ENCODE data around the gene CACNA1I.

DNA sequence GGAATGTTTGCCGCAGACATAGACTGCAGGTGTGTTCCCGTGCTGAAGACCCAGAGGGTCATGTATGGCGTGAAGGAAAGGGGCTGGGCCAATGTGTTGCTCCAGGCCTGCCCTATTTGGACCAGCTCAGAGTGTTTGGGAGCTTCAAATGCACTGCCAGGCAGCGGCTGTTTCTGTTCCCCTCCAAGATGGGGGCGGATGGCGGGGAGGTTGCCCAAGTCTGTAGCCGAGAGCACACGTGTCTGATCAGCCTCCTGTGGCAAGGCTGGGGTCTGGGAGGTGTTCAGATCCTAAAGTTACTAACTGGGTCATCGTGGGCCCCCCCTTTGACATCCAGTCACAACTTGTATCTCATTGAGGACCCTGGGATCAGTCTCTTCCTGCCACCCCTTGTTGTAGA lies 45.5 kb downstream of the CACNA1I start:
- TF ChIP-seq, protein P1, sequence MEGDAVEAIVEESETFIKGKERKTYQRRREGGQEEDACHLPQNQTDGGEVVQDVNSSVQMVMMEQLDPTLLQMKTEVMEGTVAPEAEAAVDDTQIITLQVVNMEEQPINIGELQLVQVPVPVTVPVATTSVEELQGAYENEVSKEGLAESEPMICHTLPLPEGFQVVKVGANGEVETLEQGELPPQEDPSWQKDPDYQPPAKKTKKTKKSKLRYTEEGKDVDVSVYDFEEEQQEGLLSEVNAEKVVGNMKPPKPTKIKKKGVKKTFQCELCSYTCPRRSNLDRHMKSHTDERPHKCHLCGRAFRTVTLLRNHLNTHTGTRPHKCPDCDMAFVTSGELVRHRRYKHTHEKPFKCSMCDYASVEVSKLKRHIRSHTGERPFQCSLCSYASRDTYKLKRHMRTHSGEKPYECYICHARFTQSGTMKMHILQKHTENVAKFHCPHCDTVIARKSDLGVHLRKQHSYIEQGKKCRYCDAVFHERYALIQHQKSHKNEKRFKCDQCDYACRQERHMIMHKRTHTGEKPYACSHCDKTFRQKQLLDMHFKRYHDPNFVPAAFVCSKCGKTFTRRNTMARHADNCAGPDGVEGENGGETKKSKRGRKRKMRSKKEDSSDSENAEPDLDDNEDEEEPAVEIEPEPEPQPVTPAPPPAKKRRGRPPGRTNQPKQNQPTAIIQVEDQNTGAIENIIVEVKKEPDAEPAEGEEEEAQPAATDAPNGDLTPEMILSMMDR (conservative IDR thresholded peaks at IDR 0.05 in 1 of 2, IDR thresholded peaks at IDR 0.05 in 1 of 2; ENCODE audit: extremely low read depth in 1 of 2, insufficient read depth in 1 of 2, low read depth in 1 of 2, low read length in 2 of 2) = no peak
- TF ChIP-seq EZH2 (IDR thresholded peaks at IDR 0.05; ENCODE audit: borderline replicate concordance, low read length) = no peak

Measured in mammary epithelial cell (primary cell).